ENCODE results near the gene XXYLT1. TPM values are rescaled to one million over a fixed set of nuclear protein-coding genes. Genes with fewer than 3 reads are reported as not detected.

XXYLT1 gene
- total and polyA plus RNA-seq, 2 of the 8 experiments (the other 6 are each of a cell fraction or from before 2014, with no cell fraction given): 18.9 to 23.8 TPM

DNA sequence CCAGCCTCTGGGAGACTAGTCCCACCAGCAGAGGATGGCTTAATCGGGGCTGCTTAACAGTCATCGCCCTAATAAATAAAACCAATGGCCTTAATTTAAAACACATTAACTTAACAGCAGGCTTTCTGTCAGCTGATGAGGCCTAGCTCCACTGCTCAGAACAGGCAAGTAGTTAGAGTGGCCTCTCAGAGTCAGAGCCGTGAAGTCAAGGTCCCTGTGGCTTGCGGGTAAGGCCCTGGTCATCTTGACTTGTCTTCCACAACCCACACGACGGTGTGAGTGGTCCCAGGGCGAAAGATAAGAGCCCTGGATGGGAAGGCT, 11.8 kb downstream of the XXYLT1 start:
- Histone ChIP-seq H4K91ac (replicated peaks; ENCODE audit: insufficient read length, low read length) (peak overlapping the region; percentile 82), H2AFZ (ENCODE audit: low read length) (no peak overlapping the region), H2AK5ac (ENCODE audit: low read depth, low read length) (no peak overlapping the region), H3K27ac (ENCODE audit: low read depth, low read length) (no peak overlapping the region), H3K4me1 (replicated peaks in 1 of 4; ENCODE audit: control insufficient read depth in 3 of 4, insufficient read depth in 4 of 4, low read length in 3 of 4) (peaks cover 7 to 35% (median 25%) of the 10 kb centered on the region in 4 experiments), H3K4me3 (ENCODE audit: extremely low read depth in 1 of 4, insufficient read depth in 2 of 4, low read depth in 3 of 4, low read length in 4 of 4) (peak overlapping the region; percentile 29 to 68 (median 52); a peak in 5 of 8 replicates), H3K18ac (ENCODE audit: extremely low read depth, low read length) (peak overlapping the region; percentile 60; the same call in 1 of the 2 replicates), H2BK20ac (ENCODE audit: low read length) (no peak overlapping the region), H4K5ac (ENCODE audit: insufficient read length, low read depth, low read length) (peak overlapping the region; percentile 50), H3K36me3 (ENCODE audit: control insufficient read depth in 2 of 4, insufficient read depth in 4 of 4, low read length in 3 of 4) (no peaks in the 10 kb centered on the region), H2BK15ac (ENCODE audit: low read length) (0 out of 2 replicates have a peak overlapping the region, but pooled peaks have one; percentile 90), H2BK12ac (ENCODE audit: low read depth, low read length) (peak overlapping the region; percentile 92; the same call in 1 of the 2 replicates), H2BK120ac (replicated peaks; ENCODE audit: low read depth, low read length) (no peak overlapping the region), H3K79me2 (ENCODE audit: control insufficient read depth in 1 of 2, insufficient read depth in 2 of 2, low read length in 2 of 2) (peaks cover 0 to 79% of the 10 kb centered on the region in 2 experiments; a peak in 3 of 4 replicates), H3K14ac (ENCODE audit: insufficient read length) (no peak overlapping the region), H3K79me1 (ENCODE audit: low read depth, low read length) (peaks cover 30% of the 10 kb centered on the region), H3K9ac (replicated peaks in 1 of 4; ENCODE audit: extremely low read depth in 1 of 4, low read depth in 3 of 4, low read length in 3 of 4) (0 out of 7 replicates have a peak overlapping the region, but pooled peaks of 1 of the 4 experiments have one; percentile 11), H3K9me3 (ENCODE audit: insufficient read depth in 2 of 2, low read depth in 1 of 2, low read length in 1 of 2) (no peaks in the 10 kb centered on the region), H3K27me3 (replicated peaks in 1 of 4; ENCODE audit: control insufficient read depth in 3 of 4, extremely low read depth in 1 of 4, insufficient read depth in 3 of 4, low read length in 3 of 4) (no peaks in the 10 kb centered on the region), H4K20me1 (replicated peaks in 1 of 2; ENCODE audit: control insufficient read depth in 1 of 2, insufficient read depth in 2 of 2, low read length in 2 of 2) (peaks cover 26 to 32% of the 10 kb centered on the region in 2 experiments), H3K56ac (replicated peaks; ENCODE audit: insufficient read length, low read depth, low read length) (peak overlapping the region; percentile 12), H3K23me2 (ENCODE audit: low read depth, low read length) (peaks cover 7% of the 10 kb centered on the region; the same call in 1 of the 2 replicates), H2BK5ac (ENCODE audit: low read depth, low read length) (peak overlapping the region; percentile 52; the same call in 1 of the 2 replicates), H4K8ac (ENCODE audit: extremely low read depth, insufficient read depth, low read length) (peak overlapping the region; percentile 92), H3K23ac (ENCODE audit: insufficient read length) (no peak overlapping the region), H3K4ac (replicated peaks; ENCODE audit: insufficient read length, low read depth, low read length) (no peak overlapping the region), H3K4me2 (ENCODE audit: insufficient read depth in 1 of 2, low read depth in 2 of 2, low read length in 2 of 2) (peak overlapping the region; percentile 83 to 85)
- DNase-seq (ENCODE audit: low read depth in 1 of 2, low spot score in 2 of 2) (no peak), FAIRE-seq (no peak)
- 40% methylated on average over 7 of the region's 7 CpGs; no CpG with 5 or more reads in 1 of the 2 experiments for WGBS, 2 experiments (ENCODE audit: extremely low coverage in 1 of 2, insufficient coverage in 1 of 2, insufficient read length in 1 of 2, insufficient replicate concordance in 2 of 2, low coverage in 1 of 2, low lambda C conversion rate in 2 of 2, missing lambda C conversion rate in 1 of 2)
- ChIA-PET CTCF (ENCODE audit: partially characterized antibody) (interaction anchor here (0.6 to 1.5 kb wide), 8 partner anchors 9 to 1474 kb away, joined by 3 to 5 read pairs (median 4); partner anchors contain the start of gene LSG1), POLR2A (ENCODE audit: partially characterized antibody) (interaction anchor here (1.1 to 1.7 kb wide), 2 partner anchors 140 to 573 kb away, joined by 4 to 9 read pairs; partner anchors contain the start of gene FAM43A)
- TF ChIP-seq PHF8 (conservative IDR thresholded peaks at IDR 0.05; ENCODE audit: low read depth, low read length): no peak
- TF ChIP-seq NANOG (IDR thresholded peaks at IDR 0.05; ENCODE audit: insufficient read depth, low read depth, low read length, poor library complexity, severe bottlenecking): peak; percentile 41
- no peak for TF ChIP-seq RFX5 (IDR thresholded peaks at IDR 0.05; ENCODE audit: borderline replicate concordance, low read depth, low read length)
